Stomach (tissue), 4 donors: Measurements from ENCODE around the gene RREB1.

Source experiments
- POLR2A ChIP-seq, 4 donors: fragments of 450-650 bp; IDR thresholded peaks; one replicate each; pipeline ENCODE4 v1.6.1; 2016; ENCODE audit warnings: antibody characterized with exemption in 4 of 4, control low read depth in 2 of 4, mild to moderate bottlenecking in 1 of 4, moderate library complexity in 1 of 4
- TF ChIP-seq, protein P1 (sequence below), 7 experiments: fragments of 450-650 bp in 4 of 7; fragments of 200-600 bp in 3 of 7; sonication (generic) in 3 of 7; IDR thresholded peaks; one replicate each; pipeline ENCODE4 v1.5.1; 2016 to 2019; ENCODE audit warnings: antibody characterized with exemption in 7 of 7, control low read depth in 2 of 7, mild to moderate bottlenecking in 1 of 7

DNA sequence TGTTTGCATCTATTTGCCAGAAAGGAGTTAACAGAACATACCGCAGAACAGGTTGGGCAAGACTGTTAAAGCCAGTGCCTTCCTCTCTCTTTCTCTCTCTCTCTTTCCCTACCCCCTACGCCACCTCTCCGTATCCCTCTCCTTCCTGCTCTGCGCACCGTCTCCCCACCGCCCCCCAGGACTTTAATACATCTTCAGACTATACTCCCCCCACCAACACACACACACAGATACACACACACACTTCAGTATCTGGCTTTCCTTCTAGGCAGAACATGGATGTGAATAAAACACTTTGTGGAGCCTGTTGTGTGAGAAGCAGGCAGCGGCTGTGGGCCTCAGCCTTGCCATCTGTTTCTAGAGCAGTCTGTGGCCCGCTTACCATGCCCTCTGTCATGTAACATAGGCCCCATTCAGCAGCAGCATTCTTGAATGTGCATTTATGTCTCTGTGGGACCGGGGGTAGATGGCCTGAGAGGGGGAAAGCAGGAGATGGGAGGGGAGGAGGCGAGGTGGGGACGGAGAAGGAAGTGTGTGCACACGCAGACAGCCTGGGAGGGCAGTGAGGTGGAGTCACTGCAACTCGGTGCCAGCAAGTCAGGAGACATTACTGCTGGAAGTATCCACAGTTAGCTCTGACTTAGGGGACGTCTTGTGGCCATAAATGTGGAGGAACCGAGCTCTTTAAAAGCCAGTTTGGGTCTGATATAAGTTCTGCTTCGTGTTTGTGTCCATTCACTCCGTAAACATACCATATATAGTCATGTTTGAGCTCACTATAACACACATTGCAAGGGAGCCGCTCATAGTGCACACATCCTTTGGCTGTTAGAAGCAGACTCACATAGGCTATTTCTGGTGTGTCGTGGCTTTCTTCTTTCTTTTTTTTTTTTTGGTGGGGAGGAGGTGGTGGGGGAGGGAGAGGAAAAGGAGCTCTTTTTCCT is 38.4 kb downstream of the RREB1 start:
- TF ChIP-seq POLR2A (IDR thresholded peaks at IDR 0.05) = no peak
- TF ChIP-seq, protein P1, sequence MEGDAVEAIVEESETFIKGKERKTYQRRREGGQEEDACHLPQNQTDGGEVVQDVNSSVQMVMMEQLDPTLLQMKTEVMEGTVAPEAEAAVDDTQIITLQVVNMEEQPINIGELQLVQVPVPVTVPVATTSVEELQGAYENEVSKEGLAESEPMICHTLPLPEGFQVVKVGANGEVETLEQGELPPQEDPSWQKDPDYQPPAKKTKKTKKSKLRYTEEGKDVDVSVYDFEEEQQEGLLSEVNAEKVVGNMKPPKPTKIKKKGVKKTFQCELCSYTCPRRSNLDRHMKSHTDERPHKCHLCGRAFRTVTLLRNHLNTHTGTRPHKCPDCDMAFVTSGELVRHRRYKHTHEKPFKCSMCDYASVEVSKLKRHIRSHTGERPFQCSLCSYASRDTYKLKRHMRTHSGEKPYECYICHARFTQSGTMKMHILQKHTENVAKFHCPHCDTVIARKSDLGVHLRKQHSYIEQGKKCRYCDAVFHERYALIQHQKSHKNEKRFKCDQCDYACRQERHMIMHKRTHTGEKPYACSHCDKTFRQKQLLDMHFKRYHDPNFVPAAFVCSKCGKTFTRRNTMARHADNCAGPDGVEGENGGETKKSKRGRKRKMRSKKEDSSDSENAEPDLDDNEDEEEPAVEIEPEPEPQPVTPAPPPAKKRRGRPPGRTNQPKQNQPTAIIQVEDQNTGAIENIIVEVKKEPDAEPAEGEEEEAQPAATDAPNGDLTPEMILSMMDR (IDR thresholded peaks at IDR 0.05) = no peak
